GM18520 (cell line): ENCODE data around the gene VARS1.
A peak's percentile ranks its signal among the peaks of the same experiment; 100 is the strongest.
"Not testable (repeated sequence)": the region's sequence is repeated elsewhere in the genome, so short reads cannot be mapped to it uniquely, and the experiment has no call there.

ENCODE experiments used
- ATAC-seq: cut with Tn5 transposase; IDR thresholded peaks from one replicate; pipeline ENCODE4 v1.9.1; 2021; ENCODE audit not compliant: unreplicated experiment

VARS1 gene

DNA sequence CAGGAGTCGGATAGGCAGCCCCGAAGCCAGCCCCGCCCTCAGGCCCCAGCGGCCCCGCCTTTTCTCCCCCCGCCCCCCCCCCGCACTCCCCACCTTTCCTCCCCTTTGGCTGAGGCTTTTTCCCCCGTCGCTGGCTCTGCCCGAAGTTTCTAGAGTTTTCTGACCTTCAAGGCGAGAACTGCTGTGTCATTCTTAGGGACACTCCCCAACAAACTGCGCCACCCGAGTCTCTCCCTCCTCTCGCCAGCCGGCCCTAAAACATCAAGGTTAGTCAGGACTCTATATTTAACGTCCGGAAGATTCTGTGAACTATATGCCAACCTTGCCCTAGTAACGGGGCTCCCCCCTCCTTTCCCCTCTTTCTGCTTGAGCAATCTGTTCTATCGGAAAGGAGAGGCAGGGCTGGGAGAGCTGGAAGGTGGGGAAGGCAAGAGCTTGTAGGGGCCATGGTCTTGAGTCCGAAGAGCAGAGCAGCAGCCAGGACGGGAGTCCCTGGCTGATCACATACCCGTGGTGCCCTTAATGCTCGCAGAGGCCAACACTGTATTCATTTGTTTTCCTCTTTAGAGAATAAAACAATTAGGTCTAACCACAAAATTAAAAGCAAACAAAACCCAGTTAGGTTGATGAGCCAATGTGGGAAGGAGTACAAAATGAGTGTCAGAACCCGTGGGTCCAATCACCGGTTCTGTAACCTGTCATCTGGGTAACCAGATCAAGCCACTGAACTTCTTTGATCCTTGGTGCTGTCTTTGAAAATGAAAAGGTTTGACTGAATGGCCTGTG lies 26.7 kb upstream of the VARS1 start:
- peak; percentile 39 for ATAC-seq

DNA sequence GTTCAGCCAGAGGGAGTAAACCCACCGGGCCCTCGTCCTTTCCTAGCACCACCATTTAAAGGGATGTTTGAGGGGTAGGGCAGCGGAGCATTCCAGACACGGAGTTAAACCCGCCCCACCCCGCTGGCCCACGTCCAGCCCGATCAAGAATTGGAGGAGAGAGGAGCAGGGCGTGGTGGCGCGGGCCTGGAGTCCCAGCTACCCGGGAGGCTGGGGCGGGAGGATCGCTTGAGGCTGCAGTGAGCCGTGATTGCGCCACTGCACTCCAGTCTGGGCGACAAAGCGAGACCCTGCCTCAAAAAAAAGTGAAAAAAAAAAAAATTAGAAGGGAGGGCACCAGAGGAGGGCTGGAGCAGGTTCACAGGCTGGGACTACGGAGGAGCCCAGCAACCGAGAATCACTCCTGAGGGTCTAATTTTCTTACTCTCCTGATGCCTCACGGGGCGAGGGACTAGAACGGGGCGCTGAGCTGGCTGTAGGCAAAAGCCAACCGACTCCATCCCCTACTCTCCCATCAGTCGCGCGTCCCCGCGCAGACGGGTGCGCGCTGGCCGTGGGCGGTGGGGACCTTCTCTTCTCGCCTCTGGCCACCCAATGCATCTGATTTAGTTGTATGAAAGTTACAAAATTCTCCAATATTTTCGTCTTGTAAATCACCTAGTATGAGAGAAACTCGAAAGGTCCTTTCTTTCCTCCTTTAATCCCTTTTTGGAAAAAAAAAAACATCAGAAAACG lies 25.9 kb upstream of the VARS1 start:
- peak; percentile 24 for ATAC-seq

GRCh38 chr6:31820399-31820798 lies 24.8 kb upstream of the VARS1 start:
- not testable (repeated sequence) for ATAC-seq

DNA sequence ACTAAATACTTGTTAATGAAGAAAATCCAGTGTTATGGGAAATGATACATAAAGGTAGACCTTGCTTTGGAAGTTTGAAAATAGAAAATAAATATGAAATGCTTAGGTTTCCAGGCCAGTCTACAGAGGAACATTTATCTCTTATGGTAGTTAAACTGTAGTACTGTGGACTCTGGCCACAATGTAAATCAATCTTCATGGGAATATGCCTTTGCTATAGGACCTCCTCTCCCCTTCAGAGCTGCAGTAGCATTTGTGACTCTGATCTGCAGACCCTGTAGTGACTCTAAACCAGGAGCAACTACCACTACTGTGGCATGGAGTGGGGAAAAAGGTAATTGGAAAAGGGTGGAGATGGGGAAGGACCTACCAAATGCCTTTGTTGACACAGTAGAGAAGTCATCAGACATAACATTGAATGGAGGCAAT lies 24.3 kb upstream of the VARS1 start:
- ATAC-seq: no peak

GRCh38 chr6:31817929-31818511 lies 22.5 kb upstream of the VARS1 start:
- not testable (repeated sequence) for ATAC-seq

DNA sequence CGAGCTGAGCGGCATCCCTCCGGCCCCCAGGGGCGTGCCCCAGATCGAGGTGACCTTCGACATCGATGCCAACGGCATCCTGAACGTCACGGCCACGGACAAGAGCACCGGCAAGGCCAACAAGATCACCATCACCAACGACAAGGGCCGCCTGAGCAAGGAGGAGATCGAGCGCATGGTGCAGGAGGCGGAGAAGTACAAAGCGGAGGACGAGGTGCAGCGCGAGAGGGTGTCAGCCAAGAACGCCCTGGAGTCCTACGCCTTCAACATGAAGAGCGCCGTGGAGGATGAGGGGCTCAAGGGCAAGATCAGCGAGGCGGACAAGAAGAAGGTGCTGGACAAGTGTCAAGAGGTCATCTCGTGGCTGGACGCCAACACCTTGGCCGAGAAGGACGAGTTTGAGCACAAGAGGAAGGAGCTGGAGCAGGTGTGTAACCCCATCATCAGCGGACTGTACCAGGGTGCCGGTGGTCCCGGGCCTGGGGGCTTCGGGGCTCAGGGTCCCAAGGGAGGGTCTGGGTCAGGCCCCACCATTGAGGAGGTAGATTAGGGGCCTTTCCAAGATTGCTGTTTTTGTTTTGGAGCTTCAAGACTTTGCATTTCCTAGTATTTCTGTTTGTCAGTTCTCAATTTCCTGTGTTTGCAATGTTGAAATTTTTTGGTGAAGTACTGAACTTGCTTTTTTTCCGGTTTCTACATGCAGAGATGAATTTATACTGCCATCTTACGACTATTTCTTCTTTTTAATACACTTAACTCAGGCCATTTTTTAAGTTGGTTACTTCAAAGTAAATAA lies 21.8 kb upstream of the VARS1 start:
- ATAC-seq: not testable (repeated sequence)

- no peak for ATAC-seq
Measured at GRCh38 chr6:31815025-31815838, 19.7 kb upstream of the VARS1 start, which contains the start of the genes HSPA1A and HSPA1L. HSPA1A (plus strand) TSS chr6:31815543; CDS start chr6:31815757, 214 bp downstream. HSPA1L (minus strand) TSS chr6:31815283; CDS start chr6:31811972, 3,311 bp downstream.

- ATAC-seq: no peak
Measured at GRCh38 chr6:31814677-31815024, 19.1 kb upstream of the VARS1 start.

- no peak for ATAC-seq
Measured at GRCh38 chr6:31813465-31813849, 17.9 kb upstream of the VARS1 start.

DNA sequence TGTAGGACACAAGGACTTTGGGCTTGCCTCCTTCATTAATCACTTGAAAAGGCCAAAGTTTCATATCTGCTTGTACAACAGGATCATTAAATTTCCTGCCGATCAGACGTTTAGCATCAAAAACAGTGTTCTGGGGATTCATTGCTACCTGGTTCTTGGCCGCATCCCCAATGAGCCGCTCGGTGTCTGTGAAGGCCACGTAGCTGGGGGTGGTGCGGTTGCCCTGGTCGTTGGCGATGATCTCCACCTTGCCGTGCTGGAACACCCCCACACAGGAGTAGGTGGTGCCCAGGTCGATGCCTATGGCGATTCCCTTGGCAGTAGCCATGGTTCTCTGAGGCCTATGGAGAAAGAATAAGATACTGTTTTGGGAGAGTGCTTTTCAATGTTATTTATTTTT lies 16.1 kb upstream of the VARS1 start:
- ATAC-seq: no peak

DNA sequence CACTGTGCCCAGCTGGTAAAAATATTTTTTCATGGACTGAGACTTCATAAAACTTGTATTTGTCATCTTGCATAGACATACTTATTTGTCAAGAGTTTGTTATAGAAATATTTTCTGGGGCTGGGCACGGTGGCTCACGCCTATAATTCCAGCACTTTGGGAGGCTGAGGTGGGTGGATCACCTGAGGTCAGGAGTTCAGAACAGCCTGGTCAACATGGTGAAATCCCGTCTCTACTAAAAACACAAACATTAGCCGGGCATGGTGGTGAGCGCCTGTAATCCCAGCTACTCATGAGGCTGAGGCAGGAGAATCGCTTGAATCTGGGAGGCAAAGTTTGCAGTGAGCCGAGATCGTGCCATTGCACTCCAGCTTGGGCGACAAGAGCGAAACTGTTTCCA lies 13.0 kb upstream of the VARS1 start:
- ATAC-seq: not testable (repeated sequence)

DNA sequence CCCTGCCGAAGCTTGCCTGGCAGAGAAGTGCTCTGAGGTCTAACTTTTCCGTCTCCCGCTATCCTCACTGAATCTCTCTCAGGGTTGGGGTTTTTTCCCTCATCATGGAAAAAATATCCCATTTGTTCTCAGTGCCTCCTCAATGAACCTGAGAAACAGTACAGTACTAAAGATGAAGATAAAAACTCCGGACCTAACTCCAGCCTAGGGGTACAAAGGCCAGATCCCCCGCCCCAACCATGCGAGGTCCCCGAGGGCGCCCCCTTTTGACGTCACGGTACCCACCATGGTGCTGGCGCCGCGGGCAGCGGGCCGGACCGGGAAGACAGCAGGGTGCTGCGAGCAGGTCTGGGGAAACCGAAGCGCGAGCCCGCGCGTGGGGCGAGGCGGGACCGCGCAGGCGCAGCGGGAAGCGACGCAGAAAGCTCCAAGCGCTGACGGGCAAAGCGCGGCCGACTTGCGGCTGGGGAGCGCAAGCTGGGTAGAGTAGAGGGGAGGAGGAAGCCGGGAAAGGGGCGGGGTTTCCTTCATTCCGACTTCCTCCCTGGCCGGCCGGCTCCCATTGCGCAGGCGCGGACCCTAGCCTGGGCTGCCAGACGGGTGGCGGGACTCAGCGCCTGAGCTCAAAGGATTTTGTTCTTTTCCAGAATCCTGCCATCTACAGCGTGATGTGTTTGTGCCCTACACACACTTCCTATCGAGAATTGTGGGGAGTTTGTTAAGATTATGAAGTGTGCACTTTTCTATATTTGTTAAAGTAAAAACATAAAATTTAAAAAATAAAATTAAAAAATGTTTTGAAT lies 11.1 kb upstream of the VARS1 start, which contains the start of gene LSM2:
TSS of gene LSM2 (minus strand) at position 497 of the 803 bp plus-strand sequence. CDS start at position 288, 209 bp downstream.
- peak; percentile 87 for ATAC-seq

DNA sequence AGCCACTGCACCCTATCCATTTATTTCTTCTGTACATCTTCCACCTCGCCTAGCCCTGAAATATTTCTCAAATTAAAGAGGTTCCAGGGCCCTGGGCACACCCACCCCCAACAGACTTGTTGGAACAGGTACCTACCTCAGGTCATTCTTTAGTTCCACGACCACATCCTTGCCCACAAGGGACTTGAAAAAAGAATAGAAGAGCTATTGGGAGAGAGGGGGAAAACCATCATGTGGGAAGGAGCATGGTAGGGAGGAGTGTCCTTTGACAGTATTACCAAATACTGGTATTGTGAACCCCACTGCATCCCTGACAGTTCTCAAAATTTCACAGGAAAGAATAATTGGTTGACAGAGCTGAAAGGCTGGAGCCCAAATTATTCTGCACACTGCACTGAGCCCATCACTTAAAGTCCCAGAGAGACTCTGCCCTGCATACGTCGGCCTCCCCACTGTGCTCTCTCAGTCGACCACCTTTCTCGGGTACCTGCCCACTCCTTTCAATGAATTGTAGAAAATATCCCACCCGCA lies 10.5 kb upstream of the VARS1 start:
- ATAC-seq: no peak

DNA sequence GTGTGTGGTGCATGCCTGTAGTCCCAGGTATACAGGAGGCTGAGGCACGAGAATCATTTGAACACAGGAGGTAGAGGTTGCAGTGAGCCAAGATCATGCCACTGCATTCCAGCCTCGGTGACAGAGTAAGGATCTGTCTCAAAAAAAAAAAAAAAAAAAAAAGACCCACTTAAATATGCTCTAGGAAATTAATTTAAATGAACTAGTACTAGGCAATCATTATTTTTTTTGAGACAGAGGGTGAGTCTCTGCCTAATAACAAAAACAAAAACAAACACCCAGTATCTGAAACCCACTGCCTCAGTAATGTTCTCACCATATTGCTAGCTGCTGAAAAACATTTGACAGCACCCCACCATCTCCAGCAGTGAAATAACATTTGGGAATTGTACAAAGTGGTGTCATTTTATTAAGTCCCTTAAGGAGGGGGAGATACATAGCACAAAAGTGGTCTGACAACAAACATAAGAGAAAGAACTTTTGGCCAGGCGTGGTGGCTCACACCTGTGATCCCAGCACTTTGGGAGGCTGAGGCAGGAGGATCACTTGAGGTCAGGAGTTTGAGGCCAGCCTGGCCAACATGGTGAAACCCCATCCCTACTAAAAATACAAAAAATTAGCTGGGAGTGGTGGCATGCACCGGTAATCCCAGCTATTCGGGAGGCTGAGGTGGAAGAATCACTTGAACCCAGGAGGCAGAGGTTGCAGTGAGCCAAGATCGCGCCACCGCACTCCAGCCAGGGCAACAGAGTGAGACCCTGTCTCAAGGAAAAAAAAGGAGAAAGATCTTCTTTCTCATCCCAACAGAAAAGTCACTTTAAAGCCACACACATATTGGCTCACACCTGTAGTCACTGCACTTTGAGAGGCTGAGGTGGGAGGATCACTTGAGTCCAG lies 5.7 kb upstream of the VARS1 start:
- not testable (repeated sequence) for ATAC-seq

DNA sequence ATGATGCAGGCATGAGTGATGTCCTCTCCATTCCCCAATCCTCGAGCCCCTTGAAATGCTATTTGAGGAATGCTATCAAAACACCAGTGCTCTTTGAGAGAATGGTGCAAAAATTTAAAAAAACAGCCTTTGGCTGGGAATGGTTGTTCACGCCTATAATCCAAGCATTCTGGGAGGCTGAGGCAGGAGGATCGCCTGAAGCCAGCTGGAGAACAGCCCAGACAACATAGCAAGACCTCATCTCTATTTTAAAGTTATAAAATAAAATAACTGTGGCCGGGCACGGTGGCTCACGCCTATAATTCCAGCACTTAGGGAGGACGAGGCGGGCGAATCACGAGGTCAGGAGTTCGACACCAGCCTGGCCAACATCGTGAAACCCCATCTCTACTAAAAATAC lies 4.2 kb upstream of the VARS1 start:
- ATAC-seq: no peak

DNA sequence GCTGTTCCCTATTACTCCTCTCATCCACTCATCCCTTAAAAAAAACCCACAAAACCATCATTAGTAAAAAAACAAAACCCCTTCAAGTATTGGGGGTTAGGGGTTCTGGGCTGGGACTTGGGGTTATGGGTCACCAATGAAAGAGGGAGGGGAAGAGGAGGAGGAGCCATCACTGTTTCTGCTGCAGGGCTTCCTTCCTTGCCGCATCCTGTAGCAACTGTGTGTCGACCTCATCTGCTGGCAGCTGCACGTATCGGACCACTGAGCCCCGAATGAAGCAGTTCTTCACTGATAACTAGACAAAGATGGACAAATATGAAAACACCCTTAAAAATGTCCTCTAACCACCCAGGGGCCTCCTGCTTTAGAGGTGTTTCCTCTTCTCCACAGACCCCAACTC lies 2.0 kb upstream of the VARS1 start:
- ATAC-seq: no peak

DNA sequence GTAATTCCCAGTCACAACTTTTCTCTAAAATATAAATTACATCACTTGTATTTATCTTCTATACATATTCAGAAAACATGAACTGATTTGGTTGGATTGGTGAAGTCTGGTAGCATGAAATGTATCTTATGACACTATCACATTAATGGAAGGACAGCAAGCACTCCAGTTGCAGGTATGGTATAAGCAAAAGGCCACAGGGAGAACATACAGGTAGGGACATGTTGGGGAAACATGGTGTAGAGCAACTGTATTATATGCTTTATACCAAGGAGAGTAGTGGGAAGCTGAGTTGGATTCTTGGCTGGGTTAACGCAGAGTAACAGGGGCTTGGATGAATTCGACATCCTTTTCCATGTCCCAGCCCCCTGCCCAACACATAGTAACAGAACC lies 1.4 kb upstream of the VARS1 start:
- no peak for ATAC-seq
